Right hindlimb (tissue), 1 donor: ENCODE measurements around the gene PDCD6IP.
"Not testable (repeated sequence)": the region's sequence is repeated elsewhere in the genome, so short reads cannot be mapped to it uniquely, and the experiment has no call there.

Experiments used
- DNase-seq: peaks from one replicate; pipeline ENCODE4 v3.0.0-alpha.2; 2018

The PDCD6IP gene

GRCh38 chr3:33850599-33850998 is 52.2 kb downstream of the PDCD6IP start:
- DNase-seq = not testable (repeated sequence)

- not testable (repeated sequence) for DNase-seq
These were observed 57.0 kb downstream of the PDCD6IP start for GRCh38 chr3:33855407-33855806.

GRCh38 chr3:33855884-33856546 is 57.6 kb downstream of the PDCD6IP start:
- no peak for DNase-seq

GRCh38 chr3:33857701-33858100 is 59.3 kb downstream of the PDCD6IP start:
- DNase-seq = not testable (repeated sequence)

GRCh38 chr3:33858131-33858530 is 59.7 kb downstream of the PDCD6IP start:
- DNase-seq = no peak

GRCh38 chr3:33860373-33861050 is 62.1 kb downstream of the PDCD6IP start:
- no peak for DNase-seq

GRCh38 chr3:33865133-33865532 is 66.7 kb downstream of the PDCD6IP start:
- no peak for DNase-seq

- DNase-seq = no peak
These were observed 69.9 kb downstream of the PDCD6IP start for GRCh38 chr3:33868309-33868708.

GRCh38 chr3:33869977-33870376 is 71.5 kb downstream of the PDCD6IP start:
- DNase-seq = no peak

- no peak for DNase-seq
These were observed 76.4 kb downstream of the PDCD6IP start for GRCh38 chr3:33874815-33875214.

GRCh38 chr3:33875680-33876079 is 77.2 kb downstream of the PDCD6IP start:
- no peak for DNase-seq

- no peak for DNase-seq
These were observed 78.8 kb downstream of the PDCD6IP start for GRCh38 chr3:33877187-33877586.

- no peak for DNase-seq
These were observed 81.1 kb downstream of the PDCD6IP start for GRCh38 chr3:33879540-33879939.

- no peak for DNase-seq
These were observed 83.0 kb downstream of the PDCD6IP start for GRCh38 chr3:33881156-33882064.

GRCh38 chr3:33882296-33882695 is 83.9 kb downstream of the PDCD6IP start:
- no peak for DNase-seq

GRCh38 chr3:33883538-33883950 is 85.1 kb downstream of the PDCD6IP start:
- DNase-seq = no peak

GRCh38 chr3:33883951-33884561 is 85.6 kb downstream of the PDCD6IP start:
- DNase-seq = no peak

- DNase-seq = no peak
These were observed 86.3 kb downstream of the PDCD6IP start for GRCh38 chr3:33884701-33885100.

- DNase-seq = no peak
These were observed 87.1 kb downstream of the PDCD6IP start for GRCh38 chr3:33885496-33885895.

- no peak for DNase-seq
These were observed 87.6 kb downstream of the PDCD6IP start for GRCh38 chr3:33886015-33886414.

- DNase-seq = no peak
These were observed 89.0 kb downstream of the PDCD6IP start for GRCh38 chr3:33887478-33887877.

GRCh38 chr3:33889394-33890039 is 91.1 kb downstream of the PDCD6IP start:
- no peak for DNase-seq

- no peak for DNase-seq
These were observed 94.2 kb downstream of the PDCD6IP start for GRCh38 chr3:33892655-33893054.
